ENCODE data around the gene CEP162.
"Not testable (repeated sequence)": the region's sequence is repeated elsewhere in the genome, so short reads cannot be mapped to it uniquely, and the experiment has no call there.

- not testable (repeated sequence) for TF ChIP-seq CTCF (conservative IDR thresholded peaks at IDR 0.05 in 1 of 2, IDR thresholded peaks at IDR 0.05 in 1 of 2; ENCODE audit: low read depth in 1 of 2, low read length in 2 of 2); EZH2 (IDR thresholded peaks at IDR 0.05; ENCODE audit: low read length, missing control alignments)
Observed at GRCh38 chr6:84223608-84224007, 3.8 kb downstream of the CEP162 start.

Measured in fibroblast of lung (primary cell).